ENCODE results near the gene CFP. TPM values are rescaled to one million over a fixed set of nuclear protein-coding genes. Genes with fewer than 3 reads are reported as not detected.

The CFP gene
- total RNA-seq, 1 experiment from 2014 or later: 2.0 TPM

DNA sequence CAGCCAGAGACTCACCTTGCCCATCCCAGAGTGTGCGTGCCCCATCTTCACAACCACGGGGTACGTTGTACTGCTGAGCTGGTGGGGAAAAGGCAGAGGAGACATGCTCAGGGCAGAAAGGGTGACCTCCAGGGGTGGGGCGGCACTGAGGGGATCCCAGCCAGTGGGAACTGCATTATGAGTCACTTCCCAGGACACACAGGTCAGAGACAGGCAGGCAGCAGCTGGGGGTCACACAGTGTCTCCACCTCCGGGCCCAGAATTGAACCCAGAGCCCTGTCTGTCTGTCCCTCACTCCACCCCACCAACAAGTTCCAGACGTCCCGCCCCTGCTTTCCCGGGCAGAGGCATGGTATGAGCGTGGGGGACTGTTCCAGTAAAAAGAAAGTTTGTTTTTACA is 52.3 kb downstream of the CFP start:
- H3K27me3 Mint-ChIP-seq (ENCODE audit: low read depth): no peaks in the 10 kb centered on the region
- peaks cover under 1% of the 10 kb centered on the region for H3K36me3 Mint-ChIP-seq
- no peak overlapping the region for H3K4me3 Mint-ChIP-seq
- ChIA-PET CTCF (no interaction called here), POLR2A (no interaction called here)
- TF ChIP-seq, protein P1, sequence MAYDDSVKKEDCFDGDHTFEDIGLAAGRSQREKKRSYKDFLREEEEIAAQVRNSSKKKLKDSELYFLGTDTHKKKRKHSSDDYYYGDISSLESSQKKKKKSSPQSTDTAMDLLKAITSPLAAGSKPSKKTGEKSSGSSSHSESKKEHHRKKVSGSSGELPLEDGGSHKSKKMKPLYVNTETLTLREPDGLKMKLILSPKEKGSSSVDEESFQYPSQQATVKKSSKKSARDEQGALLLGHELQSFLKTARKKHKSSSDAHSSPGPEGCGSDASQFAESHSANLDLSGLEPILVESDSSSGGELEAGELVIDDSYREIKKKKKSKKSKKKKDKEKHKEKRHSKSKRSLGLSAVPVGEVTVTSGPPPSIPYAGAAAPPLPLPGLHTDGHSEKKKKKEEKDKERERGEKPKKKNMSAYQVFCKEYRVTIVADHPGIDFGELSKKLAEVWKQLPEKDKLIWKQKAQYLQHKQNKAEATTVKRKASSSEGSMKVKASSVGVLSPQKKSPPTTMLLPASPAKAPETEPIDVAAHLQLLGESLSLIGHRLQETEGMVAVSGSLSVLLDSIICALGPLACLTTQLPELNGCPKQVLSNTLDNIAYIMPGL (CRISPR knock-in tag; IDR thresholded peaks at IDR 0.05): no peak
- no peak for TF ChIP-seq CBFB (CRISPR knock-in tag; IDR thresholded peaks at IDR 0.05; ENCODE audit: low read depth)
- no peak for TF ChIP-seq ZNF532 (CRISPR knock-in tag; IDR thresholded peaks at IDR 0.05; ENCODE audit: borderline replicate concordance)
- no peak for TF ChIP-seq CDX4 (CRISPR knock-in tag; IDR thresholded peaks at IDR 0.05; ENCODE audit: borderline replicate concordance)
- no peak for TF ChIP-seq ZNF138 (CRISPR knock-in tag; conservative IDR thresholded peaks at IDR 0.05)
- TF ChIP-seq ATF1 (CRISPR knock-in tag; IDR thresholded peaks at IDR 0.05): no peak
- no peak for TF ChIP-seq JUN (CRISPR knock-in tag; IDR thresholded peaks at IDR 0.05)
- no peak for TF ChIP-seq ZBTB21 (CRISPR knock-in tag; IDR thresholded peaks at IDR 0.05; ENCODE audit: borderline replicate concordance)
- no peak for TF ChIP-seq RELA (CRISPR knock-in tag; IDR thresholded peaks at IDR 0.05; ENCODE audit: borderline replicate concordance)
- H3K27ac Mint-ChIP-seq: no peak overlapping the region
- H3K9me3 Mint-ChIP-seq: no peaks in the 10 kb centered on the region
- ATAC-seq: no peak
- H3K4me1 Mint-ChIP-seq: peaks cover 31% of the 10 kb centered on the region
- DNase-seq (ENCODE audit: low spot score): no peak

- CTCF ChIA-PET: interaction anchor here (2.6 kb wide), 1 partner anchor 68 kb away, joined by 10 read pairs; no protein-coding TSS in a partner anchor
- POLR2A ChIA-PET: no interaction called here
- peaks cover 32% of the 10 kb centered on the region for H3K4me1 Mint-ChIP-seq
- H3K27ac Mint-ChIP-seq: peak overlapping the region; percentile 41; the same call in 1 of the 2 replicates
- H3K9me3 Mint-ChIP-seq: no peaks in the 10 kb centered on the region
- DNase-seq (ENCODE audit: low spot score) (no peak), ATAC-seq (no peak)
- H3K27me3 Mint-ChIP-seq (ENCODE audit: low read depth): no peaks in the 10 kb centered on the region
- H3K36me3 Mint-ChIP-seq: peaks cover 12% of the 10 kb centered on the region
- H3K4me3 Mint-ChIP-seq: no peak overlapping the region; the same call in 1 of the 2 replicates
- TF ChIP-seq TEAD1 (CRISPR knock-in tag; IDR thresholded peaks at IDR 0.05): no peak
- TF ChIP-seq PRRX2 (CRISPR knock-in tag; IDR thresholded peaks at IDR 0.05): no peak
- TF ChIP-seq NR3C1 (CRISPR knock-in tag; conservative IDR thresholded peaks at IDR 0.05; ENCODE audit: low read depth): no peak
- TF ChIP-seq PRDM15 (CRISPR knock-in tag; IDR thresholded peaks at IDR 0.05): no peak
- TF ChIP-seq GTF2I (CRISPR knock-in tag; conservative IDR thresholded peaks at IDR 0.05): no peak
- no peak for TF ChIP-seq SMAD4 (CRISPR knock-in tag; IDR thresholded peaks at IDR 0.05)
- no peak for TF ChIP-seq ZNF425 (CRISPR knock-in tag; conservative IDR thresholded peaks at IDR 0.05)
- no peak for TF ChIP-seq OVOL2 (CRISPR knock-in tag; IDR thresholded peaks at IDR 0.05; ENCODE audit: borderline replicate concordance)
- TF ChIP-seq CTCF (IDR thresholded peaks at IDR 0.05): no peak
- TF ChIP-seq, protein P2, sequence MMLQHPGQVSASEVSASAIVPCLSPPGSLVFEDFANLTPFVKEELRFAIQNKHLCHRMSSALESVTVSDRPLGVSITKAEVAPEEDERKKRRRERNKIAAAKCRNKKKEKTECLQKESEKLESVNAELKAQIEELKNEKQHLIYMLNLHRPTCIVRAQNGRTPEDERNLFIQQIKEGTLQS (CRISPR knock-in tag; conservative IDR thresholded peaks at IDR 0.05): no peak
Observed at GRCh38 chrX:47576021-47576898, 53.5 kb downstream of the CFP start.

All from WTC11 (cell line).